Esophagus (tissue), 2 donors: ENCODE data around the gene WDR88. TPM values are rescaled to one million over a fixed set of nuclear protein-coding genes. Genes with fewer than 3 reads are reported as not detected.

Experiments
- H3K27ac ChIP-seq, 2 donors: one replicate each; pipeline ENCODE4 v1.5.1; 2013; ENCODE audit warnings: low read depth in 2 of 2, mild to moderate bottlenecking in 2 of 2, inconsistent platforms in 1 of 2, low read length in 1 of 2, moderate library complexity in 1 of 2
- H3K27me3 ChIP-seq, 2 donors: one replicate each; pipeline ENCODE4 v1.6.1; 2013; ENCODE audit warnings: low read length in 2 of 2, control low read depth in 1 of 2, mild to moderate bottlenecking in 1 of 2; ENCODE audit not compliant: insufficient read depth in 2 of 2, control insufficient read depth in 1 of 2
- H3K36me3 ChIP-seq, 2 donors: one replicate each; pipeline ENCODE4 v1.6.1; 2013; ENCODE audit warnings: low read length in 1 of 2; ENCODE audit not compliant: control insufficient read depth in 2 of 2, insufficient read depth in 2 of 2
- H3K4me1 ChIP-seq, 2 donors: one replicate each; pipeline ENCODE4 v1.6.1; 2013; ENCODE audit warnings: low read length in 1 of 2; ENCODE audit not compliant: control insufficient read depth in 2 of 2, insufficient read depth in 2 of 2
- H3K4me3 ChIP-seq, 2 donors: one replicate each; pipeline ENCODE4 v1.5.1; 2013; ENCODE audit warnings: low read length in 2 of 2, mild to moderate bottlenecking in 2 of 2, low read depth in 1 of 2, moderate library complexity in 1 of 2
- H3K9me3 ChIP-seq, 2 donors: one replicate each; pipeline ENCODE4 v1.6.1; 2013; ENCODE audit warnings: mild to moderate bottlenecking in 2 of 2, low read depth in 1 of 2, low read length in 1 of 2, moderate library complexity in 1 of 2; ENCODE audit not compliant: control insufficient read depth in 2 of 2, insufficient read depth in 1 of 2
- WGBS, 2 donors: extraction: QIAGEN DNeasy Blood & Tissue Kit; methylation state at CpG; one replicate each; pipeline ENCODE4 v1.1.7; 2013; 5-methylcytosine and 5-hydroxymethylcytosine counted together
- polyA plus RNA-seq, 2 donors: library from polyadenylated mRNA; stranded (reverse); fragments of 200-250 nt; gene quantifications; one replicate each; pipeline ENCODE4 v1.2.3, GENCODE V29; 2013
- donor health status: healthy with polysubstance abuse.
- donor health status: Bipolar disorder and iron deficiency.

WDR88 gene
- polyA plus RNA-seq, 2 donors = not detected

GRCh38 chr19:33100894-33101644, 30.8 kb upstream of the WDR88 start:
- no peak overlapping the region for H3K27ac ChIP-seq
- H3K36me3 ChIP-seq = peaks cover 21 to 24% of the 10 kb centered on the region in 2 donors
- WGBS, 2 donors = 85 to 90% methylated on average over 10 of the region's 10 CpGs

GRCh38 chr19:33102893-33103292, 29.0 kb upstream of the WDR88 start:
- no peaks in the 10 kb centered on the region for H3K27me3 ChIP-seq
- no peaks in the 10 kb centered on the region for H3K4me1 ChIP-seq
- 91 to 93% methylated on average over 6 of the region's 6 CpGs for WGBS, 2 donors
- H3K4me3 ChIP-seq = no peak overlapping the region
- H3K9me3 ChIP-seq = no peaks in the 10 kb centered on the region
- H3K36me3 ChIP-seq = peaks cover 24 to 25% of the 10 kb centered on the region in 2 donors
- H3K27ac ChIP-seq = no peak overlapping the region

More at GRCh38 chr19:33100894-33101644, 30.8 kb upstream of the WDR88 start:
- H3K9me3 ChIP-seq = no peaks in the 10 kb centered on the region
- no peaks in the 10 kb centered on the region for H3K27me3 ChIP-seq
- H3K4me1 ChIP-seq = no peaks in the 10 kb centered on the region
- H3K4me3 ChIP-seq = no peak overlapping the region

GRCh38 chr19:33108161-33108560, 23.8 kb upstream of the WDR88 start:
- 90 to 93% methylated on average over 10 of the region's 10 CpGs for WGBS, 2 donors
- H3K36me3 ChIP-seq = peaks cover 11 to 16% of the 10 kb centered on the region in 2 donors

GRCh38 chr19:33110137-33110910, 21.6 kb upstream of the WDR88 start:
- H3K36me3 ChIP-seq = peaks cover 6 to 19% of the 10 kb centered on the region in 2 donors
- no peak overlapping the region for H3K4me3 ChIP-seq
- no peaks in the 10 kb centered on the region for H3K27me3 ChIP-seq
- no peaks in the 10 kb centered on the region for H3K9me3 ChIP-seq
- no peak overlapping the region for H3K27ac ChIP-seq
- WGBS, 2 donors = 83 to 84% methylated on average over 9 of the region's 9 CpGs
- no peaks in the 10 kb centered on the region for H3K4me1 ChIP-seq

More at GRCh38 chr19:33108161-33108560, 23.8 kb upstream of the WDR88 start:
- no peaks in the 10 kb centered on the region for H3K4me1 ChIP-seq
- no peak overlapping the region for H3K27ac ChIP-seq
- H3K9me3 ChIP-seq = no peaks in the 10 kb centered on the region
- no peaks in the 10 kb centered on the region for H3K27me3 ChIP-seq
- no peak overlapping the region for H3K4me3 ChIP-seq

- H3K4me3 ChIP-seq = no peak overlapping the region
- no peaks in the 10 kb centered on the region for H3K27me3 ChIP-seq
- no peaks in the 10 kb centered on the region for H3K4me1 ChIP-seq
- no peak overlapping the region for H3K27ac ChIP-seq
- H3K36me3 ChIP-seq = peaks cover 6 to 18% of the 10 kb centered on the region in 2 donors
- no peaks in the 10 kb centered on the region for H3K9me3 ChIP-seq
- 94 to 97% methylated on average over 11 of the region's 11 CpGs for WGBS, 2 donors
These were observed 20.3 kb upstream of the WDR88 start for GRCh38 chr19:33111587-33111986.

- H3K27me3 ChIP-seq = no peaks in the 10 kb centered on the region
- H3K9me3 ChIP-seq = no peaks in the 10 kb centered on the region
- no peaks in the 10 kb centered on the region for H3K4me1 ChIP-seq
- H3K4me3 ChIP-seq = no peak overlapping the region
- no peak overlapping the region for H3K27ac ChIP-seq
- WGBS, 2 donors = 79 to 80% methylated on average over 4 of the region's 4 CpGs
- peaks cover 10 to 23% of the 10 kb centered on the region in 2 donors for H3K36me3 ChIP-seq
These were observed 17.6 kb upstream of the WDR88 start for GRCh38 chr19:33114312-33114711.

GRCh38 chr19:33117501-33117900, 14.4 kb upstream of the WDR88 start:
- WGBS, 2 donors = 94 to 95% methylated on average over 8 of the region's 8 CpGs
- H3K27ac ChIP-seq = no peak overlapping the region

GRCh38 chr19:33118643-33119042, 13.3 kb upstream of the WDR88 start:
- no peaks in the 10 kb centered on the region for H3K4me1 ChIP-seq
- H3K27ac ChIP-seq = no peak overlapping the region
- H3K36me3 ChIP-seq = peaks cover 4 to 24% of the 10 kb centered on the region in 2 donors
- H3K4me3 ChIP-seq = no peak overlapping the region
- WGBS, 2 donors = 92 to 94% methylated on average over 10 of the region's 10 CpGs
- H3K27me3 ChIP-seq = no peaks in the 10 kb centered on the region
- H3K9me3 ChIP-seq = no peaks in the 10 kb centered on the region

More at GRCh38 chr19:33117501-33117900, 14.4 kb upstream of the WDR88 start:
- Histone ChIP-seq H3K4me3 (no peak overlapping the region), H3K36me3 (peaks cover 4 to 24% of the 10 kb centered on the region in 2 donors), H3K27me3 (no peaks in the 10 kb centered on the region), H3K9me3 (no peaks in the 10 kb centered on the region), H3K4me1 (no peaks in the 10 kb centered on the region)

GRCh38 chr19:33124207-33125098, 7.5 kb upstream of the WDR88 start:
- Histone ChIP-seq H3K27me3 (no peaks in the 10 kb centered on the region), H3K4me1 (no peaks in the 10 kb centered on the region), H3K27ac (no peak overlapping the region), H3K9me3 (no peaks in the 10 kb centered on the region), H3K36me3 (peaks cover 3 to 9% of the 10 kb centered on the region in 2 donors), H3K4me3 (no peak overlapping the region)
- 83 to 84% methylated on average over 10 of the region's 10 CpGs for WGBS, 2 donors
